22Rv1 (cell line): ENCODE measurements around the gene TRAP1.
"Not testable (repeated sequence)": the region's sequence is repeated elsewhere in the genome, so short reads cannot be mapped to it uniquely, and the experiment has no call there.

Experiments
- H3K27ac ChIP-seq: fragments of 450-650 bp; 2 replicates; pipeline ENCODE4 v1.5.1; 2017
- CTCF ChIP-seq: fragments of 450-650 bp; IDR thresholded peaks from 2 replicates; pipeline ENCODE4 v1.5.1; 2017; ENCODE audit warnings: mild to moderate bottlenecking
- ZFX ChIP-seq: fragments of 450-650 bp; IDR thresholded peaks from 2 replicates; pipeline ENCODE4 v1.6.1; 2017; ENCODE audit warnings: antibody characterized with exemption, borderline replicate concordance

Gene TRAP1

GRCh38 chr16:3662601-3663000, 54.7 kb downstream of the TRAP1 start:
- 0 out of 2 replicates have a peak overlapping the region, but pooled peaks have one; percentile 1 for H3K27ac ChIP-seq
- TF ChIP-seq CTCF: no peak
- no peak for TF ChIP-seq ZFX

- H3K27ac ChIP-seq: 0 out of 2 replicates have a peak overlapping the region, but pooled peaks have one; percentile 7
- TF ChIP-seq ZFX (no peak), CTCF (no peak)
These were observed 55.4 kb downstream of the TRAP1 start for GRCh38 chr16:3661922-3662321.

GRCh38 chr16:3661311-3661710, 56.0 kb downstream of the TRAP1 start:
- H3K27ac ChIP-seq: 0 out of 2 replicates have a peak overlapping the region, but pooled peaks have one; percentile 7
- TF ChIP-seq ZFX (no peak), CTCF (no peak)

- H3K27ac ChIP-seq: peak overlapping the region; percentile 43; the same call in 1 of the 2 replicates
- TF ChIP-seq CTCF (no peak), ZFX (no peak)
These were observed 58.1 kb downstream of the TRAP1 start for GRCh38 chr16:3659251-3659650.

GRCh38 chr16:3656491-3657468, 60.5 kb downstream of the TRAP1 start:
- H3K27ac ChIP-seq: peak overlapping the region; percentile 43; the same call in 1 of the 2 replicates
- no peak for TF ChIP-seq CTCF
- TF ChIP-seq ZFX: no peak

- not testable (repeated sequence) for H3K27ac ChIP-seq
These were observed 61.2 kb downstream of the TRAP1 start for GRCh38 chr16:3656160-3656490.

GRCh38 chr16:3655396-3656159, 61.7 kb downstream of the TRAP1 start:
- H3K27ac ChIP-seq: peak overlapping the region; percentile 77
- no peak for TF ChIP-seq CTCF
- no peak for TF ChIP-seq ZFX
